Ammon's horn (tissue), 1 donor: ENCODE measurements around the gene MPV17L.
"Not testable (repeated sequence)": the region's sequence is repeated elsewhere in the genome, so short reads cannot be mapped to it uniquely, and the experiment has no call there.

Experiments
- DNase-seq: peaks from one replicate; pipeline ENCODE4 v3.0.0-alpha.2; 2016; ENCODE audit warnings: low spot score

Gene MPV17L

DNA sequence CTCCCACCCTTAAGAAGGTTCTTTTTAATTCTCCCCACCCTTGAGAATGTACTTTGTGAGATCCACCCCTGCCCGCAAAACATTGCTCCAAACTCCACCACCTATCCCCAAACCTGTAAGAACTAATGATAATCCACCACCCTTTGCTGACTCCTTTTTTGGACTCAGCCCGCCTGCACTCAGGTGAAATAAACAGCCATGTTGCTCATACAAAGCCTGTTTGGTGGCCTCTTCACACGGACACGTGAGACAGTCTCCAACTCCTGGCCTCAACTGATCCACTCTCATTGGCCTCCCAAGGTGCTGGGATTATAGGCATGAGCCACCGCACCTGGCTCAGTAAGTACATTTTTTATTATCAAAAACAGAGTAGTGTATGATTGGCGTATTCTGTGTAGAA is 13.9 kb downstream of the MPV17L start:
- DNase-seq, result not testable (repeated sequence)

DNA sequence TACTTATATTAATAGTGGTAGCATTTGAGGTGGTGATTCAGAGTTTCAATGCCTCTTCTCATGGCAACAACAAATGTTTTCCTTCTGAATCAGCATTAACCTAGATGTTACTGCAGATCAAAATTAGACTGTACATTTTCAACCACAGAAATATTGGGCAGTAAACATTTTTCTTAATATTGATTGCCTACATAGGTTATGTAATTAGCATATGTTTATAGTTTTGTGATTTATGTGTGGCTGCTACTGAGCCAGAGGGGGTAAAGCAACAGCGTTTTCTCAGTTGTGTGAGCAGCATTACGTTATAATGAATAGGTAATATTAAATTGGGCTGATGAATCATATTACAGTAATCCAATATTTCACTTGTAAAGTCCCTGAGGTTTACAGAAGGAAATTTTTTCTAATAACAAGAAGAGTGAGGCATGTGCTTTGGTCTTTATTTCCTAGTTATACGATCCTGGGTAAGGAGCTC is 20.0 kb downstream of the MPV17L start:
- DNase-seq, result no peak

DNA sequence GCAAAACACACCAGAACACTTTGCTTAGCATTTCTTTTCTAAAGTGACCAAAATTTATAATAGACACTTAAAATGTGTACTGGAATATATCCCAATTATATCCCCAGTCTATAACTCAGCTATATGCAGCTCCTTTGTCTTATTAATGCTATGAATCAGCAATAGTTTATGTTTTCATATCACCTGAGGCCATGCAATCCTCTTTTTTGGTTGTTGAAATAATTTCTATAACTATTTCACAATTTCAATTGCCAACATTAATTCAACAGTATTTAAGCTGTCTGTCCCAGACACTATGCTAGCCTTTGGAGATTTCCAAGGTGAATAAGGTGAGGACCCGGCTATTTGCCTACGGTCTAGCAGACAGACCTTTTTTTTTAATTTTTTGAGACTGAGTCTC is 21.6 kb downstream of the MPV17L start:
- DNase-seq, result no peak

DNA sequence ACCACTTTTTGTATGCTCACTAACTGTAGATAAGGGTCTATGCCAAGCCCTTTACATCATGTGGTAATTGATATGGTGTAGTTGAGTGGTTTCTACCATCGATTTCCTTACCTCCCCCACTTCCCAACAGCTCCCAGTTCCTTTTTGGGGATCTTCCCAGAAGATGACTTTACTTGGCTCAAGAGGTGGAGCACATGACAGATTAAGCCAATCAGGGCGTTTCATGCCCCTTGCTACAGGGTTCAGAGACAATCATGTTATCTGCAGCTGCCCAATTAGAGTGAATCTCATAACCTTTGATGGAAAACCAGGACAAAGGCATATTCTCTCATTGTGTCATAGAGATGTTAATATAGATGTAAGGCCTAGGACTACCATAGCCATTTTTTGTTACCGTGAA is 22.7 kb downstream of the MPV17L start:
- DNase-seq, result no peak

DNA sequence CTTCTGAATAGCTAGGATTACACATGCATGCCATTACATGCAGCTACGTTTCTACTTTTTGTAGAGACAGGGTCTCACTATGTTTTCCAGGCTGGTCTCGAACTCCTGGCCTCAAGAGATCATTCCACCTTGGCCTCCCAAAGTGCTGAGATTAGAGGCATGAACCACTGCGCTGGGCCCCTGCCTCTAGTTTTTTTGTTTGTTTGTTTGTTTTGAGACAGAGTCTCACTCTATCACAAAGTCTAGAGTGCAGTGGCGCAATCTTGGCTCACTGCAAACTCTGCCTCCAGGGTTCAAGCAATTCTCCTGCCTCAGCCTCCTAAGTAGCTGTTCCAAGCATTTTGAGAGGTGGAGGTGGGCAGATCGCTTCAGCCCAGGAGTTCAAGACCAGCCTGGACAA is 26.1 kb downstream of the MPV17L start:
- not testable (repeated sequence) for DNase-seq

DNA sequence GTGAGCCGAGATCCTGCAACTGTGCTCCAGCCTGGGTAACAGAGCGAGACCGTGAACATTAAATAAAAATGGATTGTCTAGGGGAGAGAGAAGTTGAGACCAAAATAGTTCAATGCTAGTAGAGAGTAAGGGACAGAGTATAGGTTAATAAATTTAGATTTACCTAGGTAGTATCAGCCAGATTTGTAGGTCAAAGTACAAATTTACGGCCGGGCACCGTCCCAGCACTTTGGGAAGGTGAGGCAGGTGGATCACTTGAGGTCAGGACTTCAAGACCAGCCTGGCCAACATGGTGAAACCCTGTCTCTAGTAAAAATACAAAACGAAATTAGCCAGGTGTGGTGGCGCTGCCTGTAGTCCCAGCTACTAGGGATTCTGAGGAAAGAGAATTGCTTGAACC is 26.7 kb downstream of the MPV17L start:
- no peak for DNase-seq

DNA sequence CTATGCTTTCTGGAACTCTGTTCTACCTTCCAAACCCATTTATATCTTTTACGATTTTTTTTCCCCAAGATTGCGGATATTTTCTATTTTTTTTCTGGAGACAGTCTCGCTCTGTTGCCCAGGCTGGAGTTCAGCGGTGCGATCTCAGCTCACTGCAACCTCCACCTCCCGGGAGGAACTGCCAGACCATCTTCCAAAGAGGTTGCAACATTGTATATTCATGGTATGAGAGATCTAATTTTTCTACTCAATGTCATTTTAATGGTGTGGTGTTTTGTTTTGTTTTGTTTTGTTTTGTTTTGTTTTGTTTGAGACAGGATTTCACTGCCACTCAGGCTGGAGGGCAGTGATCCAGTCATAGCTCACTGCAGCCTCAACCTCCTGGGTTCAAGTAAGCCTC is 30.3 kb downstream of the MPV17L start:
- no peak for DNase-seq

DNA sequence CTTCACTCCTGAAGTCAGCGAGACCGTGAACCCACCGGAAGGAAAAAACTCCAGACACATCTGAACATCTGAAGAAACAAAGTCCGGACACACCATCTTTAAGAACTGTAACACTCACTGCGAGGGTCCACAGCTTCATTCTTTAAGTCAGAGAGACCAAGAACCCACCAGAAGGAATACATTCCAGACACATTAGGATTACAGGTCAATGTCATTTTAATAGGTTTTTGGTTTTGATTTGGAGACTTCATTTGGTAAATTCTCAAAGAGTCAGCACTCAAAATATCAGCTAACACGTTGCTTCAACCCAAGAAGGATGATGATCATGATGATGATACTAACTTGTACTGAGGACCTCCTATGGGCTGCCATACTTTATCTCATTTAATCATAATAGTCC is 31.2 kb downstream of the MPV17L start:
- DNase-seq, result no peak

DNA sequence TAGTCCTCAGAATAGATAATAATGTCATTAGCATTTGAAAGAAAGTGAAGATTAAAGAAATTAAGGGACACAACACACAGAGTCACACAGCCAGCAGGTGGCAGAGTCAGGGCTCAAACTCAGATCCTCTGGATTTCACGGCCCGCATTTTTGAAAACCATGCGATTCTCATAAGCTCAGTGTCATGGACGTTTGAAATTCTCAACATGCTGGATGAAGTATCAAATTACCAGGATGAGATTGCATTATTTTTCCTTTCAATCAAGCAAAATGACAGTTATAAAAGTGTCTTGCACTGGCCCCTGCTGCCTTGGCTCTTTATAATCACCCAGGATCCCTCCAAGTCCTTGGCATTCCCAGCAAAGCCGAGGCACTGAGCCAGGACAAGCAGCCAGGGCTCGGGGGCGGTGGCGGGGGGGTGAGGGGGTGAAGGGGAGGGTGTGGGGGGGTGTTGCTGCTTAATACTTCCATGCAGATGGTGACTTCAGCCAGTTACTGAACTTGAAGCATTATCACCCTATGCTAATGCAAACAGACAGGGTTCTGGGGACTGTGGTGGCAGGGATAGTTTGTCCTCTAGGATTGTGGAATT is 32.2 kb downstream of the MPV17L start:
- peak; percentile 75 for DNase-seq

DNA sequence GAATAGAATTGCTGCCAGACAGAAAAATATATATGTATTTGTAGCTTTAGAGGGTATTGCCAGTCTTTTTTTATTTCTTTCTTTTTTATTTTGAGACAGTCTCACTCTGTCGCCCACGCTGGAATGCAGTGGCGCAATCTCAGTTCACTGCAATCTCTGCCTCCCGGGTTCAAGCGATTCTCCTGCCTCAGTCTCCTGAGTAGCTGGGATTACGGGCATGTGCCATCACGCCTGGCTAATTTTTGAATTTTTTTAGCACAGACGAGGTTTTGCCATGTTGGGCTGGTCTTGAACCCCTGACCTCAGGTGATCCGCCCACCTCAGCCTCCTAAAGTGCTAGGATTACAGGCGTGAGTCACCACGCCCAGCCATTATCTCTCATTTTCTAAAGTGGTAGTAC is 35.3 kb downstream of the MPV17L start:
- DNase-seq, result not testable (repeated sequence)

DNA sequence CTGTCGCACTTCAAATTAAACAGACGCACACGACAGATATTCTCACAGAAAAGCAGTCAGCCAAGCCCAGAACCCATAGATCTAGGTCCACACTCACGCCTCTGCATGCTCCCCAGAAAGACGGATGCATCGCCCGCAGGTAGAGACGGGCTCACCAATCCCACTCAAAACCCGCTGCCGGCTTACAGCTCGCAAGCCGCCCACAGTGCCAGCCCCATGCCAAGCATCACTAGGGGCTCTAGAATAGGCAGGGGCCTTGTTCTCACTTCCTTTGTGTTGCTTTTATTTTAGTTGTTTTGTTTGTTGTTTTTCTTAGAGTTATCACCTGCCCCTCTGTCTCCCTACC is 38.5 kb downstream of the MPV17L start:
- no peak for DNase-seq

DNA sequence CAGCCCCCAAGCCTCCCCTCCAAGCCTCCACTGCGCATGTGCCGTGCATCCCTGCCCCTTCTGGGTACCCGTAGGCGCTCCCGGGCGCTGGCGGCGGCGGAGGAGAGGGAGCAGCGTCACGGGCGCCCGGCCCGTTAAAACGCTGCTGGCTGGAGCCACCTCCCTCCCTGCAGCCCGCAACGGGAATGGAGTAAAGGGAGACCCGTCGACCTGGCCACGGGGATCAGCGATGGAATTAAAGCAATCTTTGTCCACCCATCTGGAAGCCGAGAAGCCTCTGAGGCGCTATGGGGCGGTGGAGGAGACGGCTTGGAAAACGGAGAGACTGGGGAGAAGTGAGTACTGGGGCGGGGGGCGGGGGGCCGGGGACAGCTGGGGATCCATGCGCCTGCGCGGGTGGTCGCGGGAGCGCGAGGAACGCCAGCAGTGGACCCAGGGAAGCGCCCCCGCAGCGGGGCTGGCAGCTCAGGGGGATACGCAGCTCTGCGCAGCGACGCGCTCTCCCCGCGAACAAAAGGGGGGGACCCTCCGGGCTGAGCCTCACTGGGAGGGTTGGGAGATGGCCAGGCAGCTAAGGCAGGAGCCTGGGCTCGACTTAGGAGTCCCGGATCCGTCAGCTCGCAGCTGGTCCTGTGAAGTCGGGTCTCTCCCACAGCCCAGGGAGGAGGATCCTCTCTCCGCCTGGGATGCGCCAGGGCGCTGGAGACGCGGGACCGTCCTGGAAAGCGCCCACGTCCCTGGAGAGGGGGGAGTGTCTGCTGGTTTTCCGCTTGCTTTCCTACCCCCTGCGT is 39.1 kb downstream of the MPV17L start, which contains the start of gene BMERB1:
Gene BMERB1 (plus strand): TSS at position 164 of the 791 bp plus-strand sequence. CDS start 66 bp downstream, at position 230.
- peak; percentile 87 for DNase-seq

DNA sequence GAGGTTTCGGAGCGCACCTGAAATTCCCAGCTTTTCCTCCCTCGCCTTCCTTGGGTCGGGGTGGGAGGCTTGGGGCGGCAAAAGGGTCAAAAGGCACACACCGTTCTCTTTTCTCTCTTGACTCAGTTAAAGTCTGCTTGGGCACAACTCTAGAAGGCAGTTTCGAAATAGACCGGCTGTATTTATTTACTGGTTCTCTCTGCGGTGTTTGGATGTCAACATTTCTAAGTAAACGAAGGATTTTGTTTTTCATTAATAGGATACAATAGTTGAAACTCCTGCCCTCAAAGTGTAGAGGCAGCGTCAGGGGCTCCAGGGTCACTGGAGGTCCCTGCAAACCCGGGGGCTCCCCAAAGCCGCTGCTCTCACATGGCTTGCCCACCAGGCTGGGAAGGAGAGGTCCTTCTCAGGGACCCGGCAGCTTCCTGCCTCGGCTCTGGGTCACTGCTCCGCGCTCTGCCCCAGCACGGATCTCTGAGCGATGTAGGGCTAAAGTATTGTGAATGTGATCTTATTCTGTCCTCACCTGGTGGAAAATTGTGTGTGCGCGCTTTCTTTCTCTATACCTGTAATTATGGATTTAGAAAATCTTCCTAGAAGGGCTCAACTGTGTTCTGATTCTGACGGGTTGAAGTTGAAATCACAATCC is 39.8 kb downstream of the MPV17L start:
- no peak for DNase-seq

DNA sequence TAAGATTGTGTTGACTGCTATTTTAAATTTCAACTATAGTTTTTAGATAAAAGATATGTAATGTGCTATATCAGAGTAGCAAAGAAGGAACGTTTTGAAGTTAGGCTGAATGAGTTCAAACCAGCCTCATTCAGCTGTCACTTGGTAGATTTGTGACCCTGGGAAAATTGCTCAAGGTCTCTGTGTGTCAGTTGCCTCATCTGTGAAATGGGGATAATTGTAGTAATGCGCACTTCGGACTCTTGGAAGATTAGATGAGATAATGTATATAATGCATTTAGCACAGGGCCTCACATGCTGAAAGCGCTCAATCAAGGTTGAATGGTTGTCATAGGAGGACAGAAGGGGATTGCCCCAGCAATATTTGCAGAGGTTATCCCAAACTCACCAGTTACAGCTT is 43.5 kb downstream of the MPV17L start:
- DNase-seq, result no peak

DNA sequence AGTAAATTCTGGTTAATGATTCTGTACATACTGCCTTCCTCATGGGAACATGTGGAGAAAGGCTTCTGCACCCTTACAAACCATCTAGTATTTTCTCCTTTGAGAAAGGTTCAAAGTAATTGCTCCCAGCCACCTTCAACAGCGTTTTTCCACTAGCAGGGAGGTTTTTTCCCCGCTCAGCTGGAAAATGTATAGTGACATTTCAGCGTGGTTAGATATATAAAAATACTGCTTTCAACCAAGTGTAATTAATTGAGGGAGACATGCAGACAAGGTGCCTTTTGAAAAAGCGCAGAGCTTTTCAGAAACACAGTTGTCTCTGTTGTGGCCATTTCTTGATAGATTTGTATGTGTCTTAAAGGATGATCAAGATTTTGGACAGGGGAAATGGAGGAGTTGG is 44.0 kb downstream of the MPV17L start:
- DNase-seq, result no peak

DNA sequence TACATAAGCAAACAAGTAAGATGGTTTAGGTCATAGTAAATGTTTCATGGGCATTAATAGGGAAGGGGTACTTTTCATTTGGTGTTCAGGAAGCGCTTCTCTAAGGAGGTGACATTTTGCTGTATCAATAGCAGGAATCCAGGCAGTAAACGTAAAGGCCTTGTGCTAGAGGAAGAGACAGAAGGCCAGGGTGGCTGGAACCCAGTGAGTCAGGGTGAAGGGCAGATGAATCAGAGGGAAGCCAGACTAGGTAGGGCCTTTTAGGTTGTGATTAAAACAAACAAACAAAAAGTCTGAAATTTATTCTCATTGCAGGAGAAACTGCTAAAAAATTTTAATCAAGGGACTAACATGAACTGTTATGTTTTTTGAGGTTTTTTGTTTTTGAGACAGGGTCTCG is 45.3 kb downstream of the MPV17L start:
- DNase-seq, result no peak

DNA sequence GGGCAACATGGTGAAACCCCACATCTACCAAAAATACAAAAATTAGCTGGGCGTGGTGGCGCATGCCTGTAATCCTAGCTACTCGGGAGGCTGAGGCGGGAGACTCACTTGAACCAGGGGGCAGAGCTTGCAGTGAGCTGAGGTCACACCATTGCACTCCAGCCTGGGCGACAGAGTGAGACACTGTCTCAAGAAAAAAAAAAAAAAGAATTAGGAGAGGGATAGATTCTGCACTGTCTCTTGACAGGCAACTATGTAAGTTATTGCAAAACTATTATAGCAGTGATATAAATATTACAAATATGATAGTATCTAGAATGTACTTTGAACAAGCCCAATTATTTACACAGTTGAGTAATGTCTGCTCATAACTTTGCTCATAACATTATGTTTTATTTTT is 46.6 kb downstream of the MPV17L start:
- DNase-seq, result not testable (repeated sequence)

DNA sequence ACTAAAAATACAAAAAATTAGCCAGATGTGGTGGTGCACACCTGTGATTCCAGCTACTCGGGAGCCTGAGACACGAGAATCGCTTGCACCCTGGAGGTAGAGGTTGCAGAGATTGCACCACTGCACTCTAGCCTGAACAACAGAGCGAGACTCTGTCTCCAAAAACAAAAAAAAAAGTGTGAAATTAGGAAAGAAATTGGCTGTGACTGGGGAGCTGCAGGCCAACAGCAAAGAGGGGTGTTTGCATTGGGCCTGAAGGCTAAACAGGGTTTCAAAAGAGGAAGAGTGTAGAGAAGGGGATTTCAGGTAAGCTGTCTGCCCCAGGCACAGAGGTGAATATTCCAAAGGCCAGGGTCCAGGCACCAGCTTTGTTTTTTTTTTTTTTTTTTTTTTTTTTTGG is 48.2 kb downstream of the MPV17L start:
- no peak for DNase-seq

DNA sequence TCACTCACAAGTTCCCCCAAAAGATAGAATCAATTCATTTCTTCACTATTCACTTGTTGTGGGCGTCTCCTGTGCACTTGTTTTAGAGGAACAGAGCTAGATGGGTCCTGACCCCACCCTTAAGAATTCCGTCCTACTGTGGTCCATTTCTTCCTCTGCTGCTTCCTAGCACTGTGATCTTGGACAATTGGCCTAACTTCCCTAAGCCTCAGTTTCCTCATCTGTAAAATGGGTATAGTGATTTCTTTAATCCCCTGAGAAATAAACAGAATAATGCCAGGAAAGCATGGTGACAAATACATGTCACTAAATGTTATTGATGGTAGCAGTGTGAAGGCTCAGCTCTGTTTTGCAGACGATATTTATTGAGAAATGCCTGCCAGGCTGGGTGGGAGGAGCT is 48.7 kb downstream of the MPV17L start:
- peak; percentile 17 for DNase-seq

DNA sequence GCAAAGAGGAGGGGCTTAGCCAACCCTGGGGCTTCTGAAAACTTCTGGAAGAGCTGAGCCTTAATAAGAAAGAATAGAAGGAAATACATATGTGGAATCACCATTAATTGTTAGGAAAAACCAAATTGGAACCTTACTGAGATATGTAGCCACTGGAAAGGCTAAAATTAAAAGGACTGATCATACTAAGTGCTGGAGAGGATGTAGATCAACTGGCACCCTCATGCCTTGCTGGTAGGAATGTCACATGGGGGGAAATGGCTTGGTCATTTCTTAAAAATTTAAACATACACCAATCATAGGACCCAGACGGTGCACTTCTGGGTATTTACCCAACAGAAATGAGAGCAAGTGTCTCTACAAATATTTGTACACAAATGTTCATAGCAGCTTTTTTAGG is 49.9 kb downstream of the MPV17L start:
- DNase-seq, result no peak

DNA sequence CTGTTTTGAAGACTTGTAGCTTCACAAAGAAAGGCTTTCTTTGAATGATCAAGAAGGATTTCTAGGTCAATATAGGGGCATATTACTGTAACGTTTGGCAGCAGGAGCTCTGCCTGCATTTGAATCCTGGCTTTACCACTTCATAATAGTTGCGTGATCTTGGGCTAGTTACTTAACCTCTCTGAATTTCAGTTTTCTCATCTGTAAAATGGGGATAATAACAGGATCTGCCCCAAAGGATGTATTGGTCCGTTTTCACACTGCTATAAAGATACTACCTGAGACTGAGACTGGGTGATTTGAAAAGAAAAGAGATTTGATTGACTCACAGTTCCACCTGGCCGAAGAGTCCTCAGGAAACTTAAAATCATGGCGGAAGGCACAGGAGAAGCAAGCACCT is 51.3 kb downstream of the MPV17L start:
- no peak for DNase-seq

DNA sequence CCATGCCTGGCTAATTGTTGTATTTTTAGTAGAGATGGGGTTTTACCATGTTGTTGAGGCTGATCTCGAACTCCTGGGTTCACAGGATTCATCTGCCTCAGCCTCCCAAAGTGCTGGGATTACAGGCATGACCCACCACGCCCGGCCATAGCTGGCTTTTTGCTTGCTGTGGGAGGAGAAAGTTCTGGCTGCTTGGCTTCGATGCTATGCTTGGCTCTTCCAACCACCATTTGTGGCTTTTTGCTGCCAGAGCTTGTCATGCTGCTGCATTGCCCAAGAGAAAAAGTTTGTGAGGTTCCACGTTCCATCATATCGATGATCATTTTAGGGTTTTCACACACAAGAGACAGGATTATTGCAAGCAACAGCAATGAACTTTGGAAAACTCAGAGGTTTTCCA is 55.1 kb downstream of the MPV17L start:
- DNase-seq, result peak; percentile 23

DNA sequence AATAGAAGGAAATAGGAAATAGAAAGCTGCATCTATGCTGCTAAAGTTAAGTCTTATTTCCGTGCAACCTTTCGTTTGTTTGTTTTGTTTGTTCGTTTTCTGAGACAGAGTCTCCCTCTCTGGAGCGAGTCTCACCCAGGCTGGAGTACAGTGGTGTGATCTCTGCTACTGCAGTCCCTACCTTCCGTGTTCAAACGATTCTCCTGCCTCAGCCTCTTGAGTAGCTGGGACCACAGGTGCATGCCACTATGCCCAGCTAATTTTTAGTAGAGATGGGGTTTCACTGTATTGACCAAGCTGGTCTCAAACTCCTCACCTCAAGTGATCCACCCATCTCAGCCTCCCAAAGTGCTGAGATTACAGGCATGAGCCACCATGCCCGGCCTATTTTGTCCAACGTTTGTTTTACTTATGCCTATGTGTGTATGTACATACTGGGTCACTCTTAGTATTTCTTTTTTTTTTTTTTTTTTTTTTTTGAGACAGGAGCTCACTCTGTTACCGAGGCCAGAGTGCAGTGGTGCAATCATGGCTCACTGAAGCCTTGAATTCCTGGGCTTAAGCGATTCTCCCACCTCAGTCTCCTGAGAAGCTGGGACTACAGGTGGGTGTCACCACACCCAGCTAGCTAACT is 55.7 kb downstream of the MPV17L start:
- DNase-seq, result no peak
